ENCODE measurements around the gene CFAP97D1.

The CFAP97D1 gene

GRCh38 chr17:43800736-43801135, 20.5 kb downstream of the CFAP97D1 start:
- no peak for DNase-seq

- DNase-seq: no peak
These were observed 21.6 kb downstream of the CFAP97D1 start for GRCh38 chr17:43801844-43802243.

GRCh38 chr17:43803758-43804157, 23.5 kb downstream of the CFAP97D1 start:
- DNase-seq: no peak

GRCh38 chr17:43805117-43805516, 24.9 kb downstream of the CFAP97D1 start:
- no peak for DNase-seq

- DNase-seq: no peak
These were observed 27.8 kb downstream of the CFAP97D1 start for GRCh38 chr17:43808076-43808475.

- DNase-seq: no peak
These were observed 28.9 kb downstream of the CFAP97D1 start for GRCh38 chr17:43809121-43809520.

- DNase-seq: no peak
These were observed 30.0 kb downstream of the CFAP97D1 start for GRCh38 chr17:43810226-43810715.

- no peak for DNase-seq
These were observed 30.6 kb downstream of the CFAP97D1 start for GRCh38 chr17:43810823-43811222.

- DNase-seq: no peak
These were observed 32.4 kb downstream of the CFAP97D1 start for GRCh38 chr17:43812396-43813265.

- DNase-seq: no peak
These were observed 33.2 kb downstream of the CFAP97D1 start for GRCh38 chr17:43813386-43813785.

- no peak for DNase-seq
These were observed 33.8 kb downstream of the CFAP97D1 start for GRCh38 chr17:43814026-43814425.

- no peak for DNase-seq
These were observed 34.5 kb downstream of the CFAP97D1 start for GRCh38 chr17:43814714-43815113.

- no peak for DNase-seq
These were observed 36.4 kb downstream of the CFAP97D1 start for GRCh38 chr17:43816336-43817320.

- no peak for DNase-seq
These were observed 37.6 kb downstream of the CFAP97D1 start for GRCh38 chr17:43817826-43818225.

- DNase-seq: no peak
These were observed 38.7 kb downstream of the CFAP97D1 start for GRCh38 chr17:43818966-43819365.

- no peak for DNase-seq
These were observed 40.5 kb downstream of the CFAP97D1 start for GRCh38 chr17:43820759-43821158.

GRCh38 chr17:43822570-43823190, 42.4 kb downstream of the CFAP97D1 start:
- no peak for DNase-seq

GRCh38 chr17:43823350-43824084, 43.3 kb downstream of the CFAP97D1 start:
- no peak for DNase-seq

GRCh38 chr17:43825567-43825966, 45.3 kb downstream of the CFAP97D1 start:
- no peak for DNase-seq

- no peak for DNase-seq
These were observed 46.0 kb downstream of the CFAP97D1 start for GRCh38 chr17:43826206-43826605.

GRCh38 chr17:43827596-43827995, 47.4 kb downstream of the CFAP97D1 start:
- no peak for DNase-seq

GRCh38 chr17:43829738-43830137, 49.5 kb downstream of the CFAP97D1 start:
- DNase-seq: no peak
